Measurements from ENCODE around the gene BCAS3.

- TF ChIP-seq PATZ1 (CRISPR knock-in tag; IDR thresholded peaks at IDR 0.05; ENCODE audit: borderline replicate concordance) (no peak), TCF4 (CRISPR knock-in tag; IDR thresholded peaks at IDR 0.05; ENCODE audit: borderline replicate concordance) (no peak), ISL1 (CRISPR knock-in tag; IDR thresholded peaks at IDR 0.05) (no peak), CREB5 (CRISPR knock-in tag; IDR thresholded peaks at IDR 0.05; ENCODE audit: low read depth) (no peak), ZFP3 (CRISPR knock-in tag; IDR thresholded peaks at IDR 0.05) (no peak), POU6F1 (CRISPR knock-in tag; IDR thresholded peaks at IDR 0.05; ENCODE audit: borderline replicate concordance, low read depth) (no peak), ARNTL (CRISPR knock-in tag; IDR thresholded peaks at IDR 0.05; ENCODE audit: borderline replicate concordance, low read depth) (no peak), ZC3H10 (CRISPR knock-in tag; IDR thresholded peaks at IDR 0.05) (no peak), SNAI2 (CRISPR knock-in tag; IDR thresholded peaks at IDR 0.05) (no peak), BACH2 (CRISPR knock-in tag; IDR thresholded peaks at IDR 0.05; ENCODE audit: borderline replicate concordance) (no peak), CSRNP3 (CRISPR knock-in tag; IDR thresholded peaks at IDR 0.05) (no peak)
These were observed 48.5 kb upstream of the BCAS3 start for GRCh38 chr17:60629120-60629519.
